Nephron (organoid): ENCODE results near the gene TGM2.

Experiments
- H3K27ac Mint-ChIP-seq, 3 experiments: 2 replicates each; pipeline ENCODE4 v1.8.0; 2020; ENCODE audit warnings: mixed read lengths in 3 of 3, mild to moderate bottlenecking in 2 of 3, moderate library complexity in 1 of 3
- H3K27me3 Mint-ChIP-seq: 2 replicates; pipeline ENCODE4 v1.8.0; 2021; ENCODE audit warnings: low read depth, mild to moderate bottlenecking, moderate library complexity, mixed read lengths
- H3K36me3 Mint-ChIP-seq: 2 replicates; pipeline ENCODE4 v1.8.0; 2020; ENCODE audit warnings: low read depth, mixed read lengths
- H3K4me1 Mint-ChIP-seq: 2 replicates; pipeline ENCODE4 v1.8.0; 2020; ENCODE audit warnings: mixed read lengths
- H3K4me3 Mint-ChIP-seq, 3 experiments: 2 replicates each; pipeline ENCODE4 v1.8.0; 2020; ENCODE audit warnings: mild to moderate bottlenecking in 3 of 3, mixed read lengths in 3 of 3, moderate library complexity in 2 of 3
- H3K9me3 Mint-ChIP-seq: 2 replicates; pipeline ENCODE4 v1.8.0; 2020; ENCODE audit warnings: mixed read lengths
- TF ChIP-seq, protein P1 (sequence below), 3 experiments: fragments of 200-600 bp; sonication (generic); IDR thresholded peaks; one replicate each; pipeline ENCODE4 v1.5.0; 2021; ENCODE audit warnings: antibody characterized with exemption in 3 of 3; ENCODE audit not compliant: unreplicated experiment in 3 of 3

Gene TGM2

DNA sequence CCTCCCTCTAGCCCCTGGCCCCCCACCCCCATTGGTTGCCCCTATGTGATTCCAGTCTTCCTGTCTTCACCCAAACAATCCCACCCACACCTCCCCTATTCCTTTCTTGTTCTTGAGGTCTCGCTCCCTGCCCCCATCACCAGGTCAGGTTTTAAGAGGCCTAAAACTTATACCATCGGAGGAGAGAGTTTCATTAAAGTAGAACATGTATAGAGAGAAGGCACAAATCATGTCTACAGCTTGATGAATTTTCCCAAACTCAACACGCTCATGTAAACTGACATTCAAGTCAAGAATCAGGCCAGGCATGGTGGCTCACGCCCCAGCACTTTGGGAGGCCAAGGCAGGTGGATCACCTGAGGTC, 44.5 kb downstream of the TGM2 start:
- Mint-ChIP-seq H3K27me3 (peaks cover 3% of the 10 kb centered on the region), H3K27ac (peak overlapping the region in 1 of 3 experiments; percentile 57), H3K4me3 (no peak overlapping the region), H3K9me3 (peaks cover 5% of the 10 kb centered on the region), H3K36me3 (no peaks in the 10 kb centered on the region), H3K4me1 (peaks cover 12% of the 10 kb centered on the region)
- TF ChIP-seq, protein P1, sequence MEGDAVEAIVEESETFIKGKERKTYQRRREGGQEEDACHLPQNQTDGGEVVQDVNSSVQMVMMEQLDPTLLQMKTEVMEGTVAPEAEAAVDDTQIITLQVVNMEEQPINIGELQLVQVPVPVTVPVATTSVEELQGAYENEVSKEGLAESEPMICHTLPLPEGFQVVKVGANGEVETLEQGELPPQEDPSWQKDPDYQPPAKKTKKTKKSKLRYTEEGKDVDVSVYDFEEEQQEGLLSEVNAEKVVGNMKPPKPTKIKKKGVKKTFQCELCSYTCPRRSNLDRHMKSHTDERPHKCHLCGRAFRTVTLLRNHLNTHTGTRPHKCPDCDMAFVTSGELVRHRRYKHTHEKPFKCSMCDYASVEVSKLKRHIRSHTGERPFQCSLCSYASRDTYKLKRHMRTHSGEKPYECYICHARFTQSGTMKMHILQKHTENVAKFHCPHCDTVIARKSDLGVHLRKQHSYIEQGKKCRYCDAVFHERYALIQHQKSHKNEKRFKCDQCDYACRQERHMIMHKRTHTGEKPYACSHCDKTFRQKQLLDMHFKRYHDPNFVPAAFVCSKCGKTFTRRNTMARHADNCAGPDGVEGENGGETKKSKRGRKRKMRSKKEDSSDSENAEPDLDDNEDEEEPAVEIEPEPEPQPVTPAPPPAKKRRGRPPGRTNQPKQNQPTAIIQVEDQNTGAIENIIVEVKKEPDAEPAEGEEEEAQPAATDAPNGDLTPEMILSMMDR (IDR thresholded peaks at IDR 0.05; ENCODE audit: unreplicated experiment in 3 of 3): no peak

DNA sequence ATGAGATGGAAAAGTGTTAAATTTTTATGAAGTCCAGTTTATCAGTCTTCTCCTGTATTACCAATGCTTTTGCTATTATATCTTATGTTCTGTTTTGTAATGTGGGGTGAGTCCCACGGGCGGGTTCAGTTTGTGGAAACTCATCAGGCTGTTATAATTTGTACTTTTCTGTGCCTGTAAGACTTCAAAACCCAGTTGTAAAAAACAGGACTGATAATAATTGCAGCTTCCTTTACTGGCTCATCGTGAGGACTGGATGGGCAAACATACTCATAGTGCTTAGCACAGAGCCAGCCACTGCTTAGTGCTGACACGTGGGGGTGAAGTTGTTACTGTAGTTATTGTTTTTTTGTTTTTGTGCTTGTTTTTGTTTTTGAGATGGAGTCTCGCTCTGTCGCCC, 45.6 kb downstream of the TGM2 start:
- TF ChIP-seq, protein P1 (IDR thresholded peaks at IDR 0.05; ENCODE audit: unreplicated experiment in 3 of 3): no peak
- Mint-ChIP-seq H3K36me3 (no peaks in the 10 kb centered on the region), H3K27ac (no peak overlapping the region), H3K4me1 (peaks cover 5% of the 10 kb centered on the region), H3K9me3 (peaks cover 5% of the 10 kb centered on the region), H3K27me3 (no peaks in the 10 kb centered on the region), H3K4me3 (no peak overlapping the region)

DNA sequence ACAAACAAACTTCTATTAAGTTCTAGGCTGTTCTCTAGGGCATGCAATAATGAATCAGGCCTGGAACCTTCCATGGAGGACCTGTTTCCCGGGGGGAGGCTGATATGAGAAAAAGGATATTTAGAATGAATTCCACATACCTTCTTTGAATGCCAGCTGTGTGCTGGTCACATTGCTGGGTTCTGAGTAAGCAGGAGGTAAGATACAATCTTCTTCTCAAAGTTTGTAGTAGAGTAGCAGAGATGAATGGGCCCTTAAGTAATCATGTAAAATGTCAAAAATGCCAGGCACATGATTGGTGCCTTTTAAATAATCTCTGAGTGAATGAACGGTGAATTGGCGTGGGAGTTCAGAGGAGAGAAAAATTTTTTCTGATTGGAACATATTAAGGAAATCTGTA, 47.4 kb downstream of the TGM2 start:
- H3K4me3 Mint-ChIP-seq: no peak overlapping the region
- H3K36me3 Mint-ChIP-seq: no peaks in the 10 kb centered on the region

DNA sequence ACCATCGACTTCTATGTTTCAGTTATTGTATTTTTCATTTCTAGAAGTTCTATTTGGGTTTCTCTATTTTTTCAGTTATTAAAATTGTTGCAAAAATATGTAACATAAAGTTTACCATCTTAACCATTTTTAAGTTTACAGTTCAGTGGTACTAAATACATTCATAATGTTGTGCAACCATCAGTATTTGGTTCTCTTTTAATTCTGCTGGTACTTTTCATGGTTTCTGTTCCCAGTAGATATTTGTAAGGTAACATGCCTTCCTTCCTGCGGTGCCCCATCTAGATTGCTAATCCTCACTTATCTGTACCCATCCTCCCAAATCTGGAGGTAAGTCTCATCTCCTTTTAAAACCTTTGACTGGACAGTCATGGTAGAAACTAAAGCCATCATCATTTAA, 47.9 kb downstream of the TGM2 start:
- Mint-ChIP-seq H3K4me1 (peaks cover 13% of the 10 kb centered on the region), H3K9me3 (peaks cover 5% of the 10 kb centered on the region), H3K36me3 (no peaks in the 10 kb centered on the region), H3K4me3 (no peak overlapping the region), H3K27me3 (no peaks in the 10 kb centered on the region), H3K27ac (peak overlapping the region in 1 of 3 experiments; percentile 0)
- TF ChIP-seq, protein P1 (IDR thresholded peaks at IDR 0.05; ENCODE audit: unreplicated experiment in 3 of 3): no peak

More for the DNA sequence above, 47.4 kb downstream of the TGM2 start:
- peak overlapping the region in 1 of 3 experiments; percentile 0 for H3K27ac Mint-ChIP-seq
- H3K27me3 Mint-ChIP-seq: no peaks in the 10 kb centered on the region
- peaks cover 12% of the 10 kb centered on the region for H3K4me1 Mint-ChIP-seq
- TF ChIP-seq, protein P1 (IDR thresholded peaks at IDR 0.05; ENCODE audit: unreplicated experiment in 3 of 3): no peak
- H3K9me3 Mint-ChIP-seq: peaks cover 5% of the 10 kb centered on the region

DNA sequence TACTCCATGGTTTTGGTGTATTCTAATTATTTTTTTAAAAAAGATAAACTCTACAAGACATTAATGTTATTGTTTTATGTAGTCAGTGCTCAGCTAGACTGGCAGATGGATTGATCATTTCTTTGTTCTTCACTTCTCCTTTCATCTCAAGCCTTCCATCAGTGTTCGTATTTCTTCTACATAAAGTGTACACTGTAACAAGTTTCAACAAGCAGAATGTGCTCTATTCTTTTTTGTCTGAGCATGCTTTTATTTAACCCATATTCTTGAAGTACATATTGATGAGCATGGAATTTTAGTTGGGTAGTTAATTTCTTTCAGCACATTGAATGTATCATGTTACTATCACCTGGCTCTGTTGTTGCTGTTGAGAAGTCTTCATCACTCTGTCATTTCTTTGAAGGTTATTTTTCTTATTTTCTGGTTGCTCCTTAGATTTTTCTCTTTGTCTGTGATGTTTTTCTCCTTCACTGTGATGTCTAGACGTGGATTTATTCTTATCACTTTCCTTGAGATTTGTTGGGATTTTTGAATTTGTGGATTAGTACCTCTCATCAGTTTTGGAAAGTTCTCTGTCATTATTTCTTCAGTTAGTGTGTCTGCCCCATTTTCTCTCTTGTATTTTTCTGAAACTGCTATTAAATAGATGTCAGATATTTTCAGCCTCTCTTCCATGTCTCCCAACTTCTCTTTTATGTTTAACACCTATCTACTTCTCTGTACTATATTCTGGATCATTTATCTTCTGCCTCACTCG, 48.5 kb downstream of the TGM2 start:
- TF ChIP-seq, protein P1 (IDR thresholded peaks at IDR 0.05; ENCODE audit: unreplicated experiment in 3 of 3): no peak
- Mint-ChIP-seq H3K4me3 (no peak overlapping the region), H3K27me3 (no peaks in the 10 kb centered on the region), H3K4me1 (peaks cover 19% of the 10 kb centered on the region), H3K27ac (no peak overlapping the region), H3K9me3 (peaks cover 5% of the 10 kb centered on the region), H3K36me3 (no peaks in the 10 kb centered on the region)

DNA sequence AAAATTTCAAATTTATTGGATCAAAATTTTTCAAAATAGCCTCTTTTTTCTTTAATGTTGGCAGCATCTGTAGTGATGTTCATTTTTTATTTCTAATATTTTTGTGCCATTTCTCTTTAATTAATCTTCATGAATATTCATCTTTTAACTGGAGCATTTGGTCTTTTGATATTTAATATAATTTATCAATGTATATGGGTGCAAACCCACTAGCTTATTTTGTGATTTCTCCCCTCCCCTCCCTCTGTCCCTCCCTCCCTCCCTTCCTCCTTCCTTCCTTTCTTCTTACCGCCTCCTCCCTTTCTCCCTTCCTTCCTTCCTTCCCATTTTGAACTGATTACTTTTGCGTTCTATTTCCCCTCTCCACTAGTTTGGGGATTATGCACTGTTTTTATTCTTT, 49.2 kb downstream of the TGM2 start:
- no peak overlapping the region for H3K27ac Mint-ChIP-seq
- H3K4me1 Mint-ChIP-seq: peaks cover 26% of the 10 kb centered on the region
- H3K4me3 Mint-ChIP-seq: no peak overlapping the region
- TF ChIP-seq, protein P1 (IDR thresholded peaks at IDR 0.05; ENCODE audit: unreplicated experiment in 3 of 3): no peak
- H3K36me3 Mint-ChIP-seq: no peaks in the 10 kb centered on the region
- H3K27me3 Mint-ChIP-seq: no peaks in the 10 kb centered on the region
- peaks cover 5% of the 10 kb centered on the region for H3K9me3 Mint-ChIP-seq
